Measurements from ENCODE around the gene EFS.
A peak's percentile ranks its signal among the peaks of the same experiment; 100 is the strongest.

DNA sequence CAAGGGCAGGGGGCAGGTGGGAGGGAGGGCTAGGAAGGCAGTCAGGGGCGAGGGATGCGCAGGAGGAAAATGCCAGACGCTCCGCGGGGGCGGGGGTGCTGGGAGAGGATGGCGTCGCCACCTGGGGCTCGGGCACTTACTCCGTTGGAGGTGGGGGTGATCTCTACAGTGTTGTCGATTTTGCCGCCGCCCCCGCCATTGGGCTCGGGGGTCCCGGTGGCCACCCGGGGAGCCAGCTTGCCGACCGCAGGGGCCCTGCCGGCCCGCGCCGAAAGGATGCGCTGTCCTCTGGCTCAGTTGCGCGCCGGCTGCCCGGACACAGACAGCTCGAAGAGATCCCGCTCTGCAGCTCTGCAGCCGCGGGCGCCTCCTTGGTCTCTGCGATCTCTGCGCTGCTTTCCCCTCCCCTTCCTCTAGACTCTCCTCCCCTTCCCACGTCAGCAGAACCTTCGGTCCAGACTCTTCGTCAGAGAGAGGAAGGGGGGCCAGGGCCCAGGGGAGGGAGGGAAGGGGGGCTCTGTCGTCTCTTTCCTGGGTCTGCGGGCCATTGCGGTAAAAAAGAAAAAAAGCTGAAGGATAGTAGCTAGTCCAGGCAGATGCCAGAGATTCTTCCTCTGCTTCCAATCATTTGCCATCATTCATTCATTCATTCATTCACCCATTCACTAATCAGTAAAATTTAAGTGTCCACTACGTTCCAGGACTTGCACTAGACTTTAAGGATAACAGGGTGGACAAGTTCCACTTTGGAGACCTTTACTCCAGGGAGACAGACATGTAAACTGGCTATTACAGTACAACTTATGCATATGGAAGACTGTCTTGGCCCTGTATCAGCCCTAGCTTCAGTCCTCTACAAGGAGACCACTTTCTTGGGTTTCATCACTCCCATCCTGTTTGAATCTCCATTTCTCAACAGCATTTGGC, 12.2 kb downstream of the EFS start, which contains the start of gene SLC22A17:
- TF ChIP-seq, protein P1, sequence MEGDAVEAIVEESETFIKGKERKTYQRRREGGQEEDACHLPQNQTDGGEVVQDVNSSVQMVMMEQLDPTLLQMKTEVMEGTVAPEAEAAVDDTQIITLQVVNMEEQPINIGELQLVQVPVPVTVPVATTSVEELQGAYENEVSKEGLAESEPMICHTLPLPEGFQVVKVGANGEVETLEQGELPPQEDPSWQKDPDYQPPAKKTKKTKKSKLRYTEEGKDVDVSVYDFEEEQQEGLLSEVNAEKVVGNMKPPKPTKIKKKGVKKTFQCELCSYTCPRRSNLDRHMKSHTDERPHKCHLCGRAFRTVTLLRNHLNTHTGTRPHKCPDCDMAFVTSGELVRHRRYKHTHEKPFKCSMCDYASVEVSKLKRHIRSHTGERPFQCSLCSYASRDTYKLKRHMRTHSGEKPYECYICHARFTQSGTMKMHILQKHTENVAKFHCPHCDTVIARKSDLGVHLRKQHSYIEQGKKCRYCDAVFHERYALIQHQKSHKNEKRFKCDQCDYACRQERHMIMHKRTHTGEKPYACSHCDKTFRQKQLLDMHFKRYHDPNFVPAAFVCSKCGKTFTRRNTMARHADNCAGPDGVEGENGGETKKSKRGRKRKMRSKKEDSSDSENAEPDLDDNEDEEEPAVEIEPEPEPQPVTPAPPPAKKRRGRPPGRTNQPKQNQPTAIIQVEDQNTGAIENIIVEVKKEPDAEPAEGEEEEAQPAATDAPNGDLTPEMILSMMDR (IDR thresholded peaks at IDR 0.05) = peak in 1 of 6 experiments; percentile 15
- peak; percentile 30 to 96 for TF ChIP-seq POLR2A (IDR thresholded peaks at IDR 0.05)

Data from thyroid gland (tissue), 4 donors.